Astrocyte (in vitro differentiated cells and primary cell): ENCODE results near the gene AATF.

ENCODE experiments used
- EZH2 ChIP-seq: IDR thresholded peaks from 2 replicates; pipeline ENCODE4 v1.6.1; 2012; ENCODE audit warnings: mild to moderate bottlenecking, low read length, inconsistent platforms; ENCODE audit not compliant: insufficient read depth
- TF ChIP-seq, protein P1 (sequence below): IDR thresholded peaks from 2 replicates; pipeline ENCODE4 v1.5.1; 2011; ENCODE audit warnings: low read depth, mild to moderate bottlenecking, inconsistent platforms, low read length, moderate library complexity; ENCODE audit not compliant: insufficient read depth

DNA sequence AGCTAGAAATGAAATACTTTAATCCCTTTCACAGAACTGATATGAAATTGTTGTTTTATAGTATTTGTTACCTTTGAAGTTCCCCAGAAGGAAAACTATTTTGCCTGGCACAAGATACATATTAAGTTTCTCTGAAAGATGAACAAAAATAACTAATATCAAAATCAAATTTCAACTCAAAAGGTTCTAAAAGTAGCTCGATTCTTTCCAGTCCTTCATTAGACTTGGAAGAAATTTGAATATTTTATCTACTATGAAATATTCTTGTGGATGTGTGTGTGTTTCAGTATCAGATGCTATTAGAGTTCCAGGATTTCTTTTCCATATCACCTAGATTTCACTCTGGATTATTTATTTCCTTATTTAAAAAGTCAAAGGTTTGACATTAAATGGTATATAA lies 3.6 kb upstream of the AATF start:
- TF ChIP-seq, protein P1, sequence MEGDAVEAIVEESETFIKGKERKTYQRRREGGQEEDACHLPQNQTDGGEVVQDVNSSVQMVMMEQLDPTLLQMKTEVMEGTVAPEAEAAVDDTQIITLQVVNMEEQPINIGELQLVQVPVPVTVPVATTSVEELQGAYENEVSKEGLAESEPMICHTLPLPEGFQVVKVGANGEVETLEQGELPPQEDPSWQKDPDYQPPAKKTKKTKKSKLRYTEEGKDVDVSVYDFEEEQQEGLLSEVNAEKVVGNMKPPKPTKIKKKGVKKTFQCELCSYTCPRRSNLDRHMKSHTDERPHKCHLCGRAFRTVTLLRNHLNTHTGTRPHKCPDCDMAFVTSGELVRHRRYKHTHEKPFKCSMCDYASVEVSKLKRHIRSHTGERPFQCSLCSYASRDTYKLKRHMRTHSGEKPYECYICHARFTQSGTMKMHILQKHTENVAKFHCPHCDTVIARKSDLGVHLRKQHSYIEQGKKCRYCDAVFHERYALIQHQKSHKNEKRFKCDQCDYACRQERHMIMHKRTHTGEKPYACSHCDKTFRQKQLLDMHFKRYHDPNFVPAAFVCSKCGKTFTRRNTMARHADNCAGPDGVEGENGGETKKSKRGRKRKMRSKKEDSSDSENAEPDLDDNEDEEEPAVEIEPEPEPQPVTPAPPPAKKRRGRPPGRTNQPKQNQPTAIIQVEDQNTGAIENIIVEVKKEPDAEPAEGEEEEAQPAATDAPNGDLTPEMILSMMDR = no peak
- no peak for TF ChIP-seq EZH2
